HG03575 (cell line): ENCODE measurements around the gene CRTAC1.
A peak's percentile ranks its signal among the peaks of the same experiment; 100 is the strongest.

Source experiments
- ATAC-seq: cut with Tn5 transposase; IDR thresholded peaks from one replicate; pipeline ENCODE4 v1.9.1; 2021; ENCODE audit not compliant: unreplicated experiment, insufficient number of reproducible peaks, low FRiP score; ENCODE audit errors: extremely low read depth

CRTAC1 gene

GRCh38 chr10:97888641-97889262, 141.7 kb downstream of the CRTAC1 start:
- no peak for ATAC-seq

GRCh38 chr10:97888134-97888533, 142.3 kb downstream of the CRTAC1 start:
- ATAC-seq, result no peak

- ATAC-seq, result no peak
Measured at GRCh38 chr10:97887399-97887798, 143.0 kb downstream of the CRTAC1 start.

GRCh38 chr10:97886286-97886685, 144.1 kb downstream of the CRTAC1 start:
- ATAC-seq, result no peak

GRCh38 chr10:97883092-97883485, 147.3 kb downstream of the CRTAC1 start:
- no peak for ATAC-seq

GRCh38 chr10:97882142-97883091, 148.0 kb downstream of the CRTAC1 start:
- ATAC-seq, result no peak

- ATAC-seq, result no peak
Measured at GRCh38 chr10:97880109-97880508, 150.3 kb downstream of the CRTAC1 start.

GRCh38 chr10:97879241-97879640, 151.2 kb downstream of the CRTAC1 start:
- no peak for ATAC-seq

GRCh38 chr10:97876402-97876801, 154.0 kb downstream of the CRTAC1 start:
- ATAC-seq, result no peak

- ATAC-seq, result no peak
Measured at GRCh38 chr10:97875391-97875790, 155.0 kb downstream of the CRTAC1 start.

- ATAC-seq, result no peak
Measured at GRCh38 chr10:97874332-97874731, 156.1 kb downstream of the CRTAC1 start.

- no peak for ATAC-seq
Measured at GRCh38 chr10:97873569-97873968, 156.9 kb downstream of the CRTAC1 start.

- no peak for ATAC-seq
Measured at GRCh38 chr10:97870990-97871389, 159.4 kb downstream of the CRTAC1 start.

- ATAC-seq, result peak; percentile 64
Measured at GRCh38 chr10:97869091-97870042, 161.1 kb downstream of the CRTAC1 start.

GRCh38 chr10:97868134-97868685, 162.2 kb downstream of the CRTAC1 start:
- no peak for ATAC-seq

GRCh38 chr10:97867220-97867800, 163.1 kb downstream of the CRTAC1 start:
- ATAC-seq, result no peak

- ATAC-seq, result no peak
Measured at GRCh38 chr10:97866524-97867219, 163.7 kb downstream of the CRTAC1 start.

- ATAC-seq, result no peak
Measured at GRCh38 chr10:97865488-97865887, 164.9 kb downstream of the CRTAC1 start.
